GM23338 (cell line): ENCODE measurements around the gene GADD45A. TPM values are rescaled to one million over a fixed set of nuclear protein-coding genes. Genes with fewer than 3 reads are reported as not detected.

Source experiments
- ATAC-seq: fragments of 200-7000 bp; cut with Tn5 transposase; 3 replicates; pipeline ENCODE4 v1.9.1; 2020
- DNase-seq: peaks from one replicate; pipeline ENCODE4 v3.0.0-alpha.2; 2015; ENCODE audit warnings: low spot score
- H2AFZ ChIP-seq: fragments of 200-600 bp; sonication (generic); 2 replicates; pipeline ENCODE4 v1.8.0; 2016; ENCODE audit warnings: antibody characterized with exemption, mild to moderate bottlenecking, moderate library complexity
- H3F3A ChIP-seq: fragments of 200-600 bp; sonication (generic); replicated peaks from 2 replicates; pipeline ENCODE4 v1.8.0; 2017; ENCODE audit warnings: antibody characterized with exemption, mixed run types, low read depth
- H3K27ac ChIP-seq: fragments of 200-600 bp; sonication (generic); 2 replicates; pipeline ENCODE4 v1.6.1; 2016; ENCODE audit warnings: low read depth
- H3K27me3 ChIP-seq: fragments of 200-600 bp; sonication (generic); 2 replicates; pipeline ENCODE4 v1.8.0; 2016; ENCODE audit warnings: mild to moderate bottlenecking, mixed run types, moderate library complexity; ENCODE audit not compliant: insufficient read depth
- H3K36me3 ChIP-seq: fragments of 200-600 bp; sonication (generic); 2 replicates; pipeline ENCODE4 v1.8.0; 2016; ENCODE audit warnings: mild to moderate bottlenecking; ENCODE audit not compliant: insufficient read depth
- H3K4me1 ChIP-seq: fragments of 200-600 bp; sonication (generic); 2 replicates; pipeline ENCODE4 v1.8.0; 2016; ENCODE audit warnings: mild to moderate bottlenecking, moderate library complexity; ENCODE audit not compliant: insufficient read depth
- H3K4me2 ChIP-seq: fragments of 200-600 bp; sonication (generic); 2 replicates; pipeline ENCODE4 v1.7.1; 2017; ENCODE audit warnings: mixed run types
- H3K4me3 ChIP-seq: fragments of 200-600 bp; sonication (generic); 2 replicates; pipeline ENCODE4 v1.6.1; 2016; ENCODE audit warnings: mixed run types
- H3K79me2 ChIP-seq: fragments of 200-600 bp; sonication (generic); replicated peaks from 2 replicates; pipeline ENCODE4 v1.8.0; 2017; ENCODE audit warnings: mild to moderate bottlenecking; ENCODE audit not compliant: insufficient read depth
- H3K9me2 ChIP-seq: fragments of 200-600 bp; sonication (generic); 2 replicates; pipeline ENCODE4 v1.8.0; 2017; ENCODE audit not compliant: insufficient read depth
- H4K20me1 ChIP-seq: fragments of 200-600 bp; sonication (generic); replicated peaks from 2 replicates; pipeline ENCODE4 v1.8.0; 2017; ENCODE audit warnings: mild to moderate bottlenecking; ENCODE audit not compliant: insufficient read depth
- H3K27ac Mint-ChIP-seq: 2 replicates; pipeline ENCODE4 v1.8.0; 2020; ENCODE audit warnings: inconsistent platforms, mild to moderate bottlenecking, moderate library complexity, mixed read lengths
- H3K27me3 Mint-ChIP-seq: 3 replicates; pipeline ENCODE4 v1.8.0; 2022; ENCODE audit warnings: low read depth, mild to moderate bottlenecking, moderate library complexity, mixed read lengths, inconsistent platforms; ENCODE audit not compliant: insufficient read depth, poor library complexity
- H3K36me3 Mint-ChIP-seq: 3 replicates; pipeline ENCODE4 v1.8.0; 2021; ENCODE audit warnings: low read depth, mild to moderate bottlenecking, inconsistent platforms, moderate library complexity, mixed read lengths
- H3K4me1 Mint-ChIP-seq: 3 replicates; pipeline ENCODE4 v1.8.0; 2020; ENCODE audit warnings: mild to moderate bottlenecking, inconsistent platforms, mixed read lengths
- H3K4me3 Mint-ChIP-seq: 3 replicates; pipeline ENCODE4 v1.8.0; 2021; ENCODE audit warnings: moderate library complexity, mild to moderate bottlenecking, inconsistent platforms, mixed read lengths
- H3K9me3 Mint-ChIP-seq: 3 replicates; pipeline ENCODE4 v1.8.0; 2020; ENCODE audit warnings: moderate library complexity, mild to moderate bottlenecking, inconsistent platforms, mixed read lengths
- CTCF ChIP-seq, 2 experiments: fragments of 200-600 bp in 1 of 2; sonication (generic) in 1 of 2; conservative IDR thresholded peaks; 2 replicates each; pipeline versions ENCODE4 v1.5.1 to v1.6.1; 2016 to 2017; ENCODE audit warnings: antibody characterized with exemption in 2 of 2, low read depth in 2 of 2, mild to moderate bottlenecking in 2 of 2, moderate library complexity in 1 of 2
- ETS1 ChIP-seq: IDR thresholded peaks from 2 replicates; pipeline ENCODE4 v1.6.1; 2016; ENCODE audit warnings: antibody characterized with exemption
- EZH2phosphoT487 ChIP-seq: fragments of 200-600 bp; sonication (generic); IDR thresholded peaks from one replicate; pipeline ENCODE4 v1.8.1; 2018; ENCODE audit warnings: antibody characterized with exemption; ENCODE audit not compliant: unreplicated experiment
- JUNB ChIP-seq: IDR thresholded peaks from one replicate; pipeline ENCODE4 v1.6.1; 2016; ENCODE audit warnings: antibody characterized with exemption; ENCODE audit not compliant: unreplicated experiment
- POLR2AphosphoS5 ChIP-seq: IDR thresholded peaks from 2 replicates; pipeline ENCODE4 v1.6.1; 2016; ENCODE audit warnings: antibody characterized with exemption, low read depth
- REST ChIP-seq: IDR thresholded peaks from one replicate; pipeline ENCODE4 v1.6.1; 2018; ENCODE audit warnings: antibody characterized with exemption; ENCODE audit not compliant: unreplicated experiment
- STAT1 ChIP-seq: IDR thresholded peaks from one replicate; pipeline ENCODE4 v1.6.1; 2016; ENCODE audit warnings: antibody characterized with exemption; ENCODE audit not compliant: unreplicated experiment
- ZNF462 ChIP-seq: fragments of 250-450 bp; sonication (Bioruptor Pico); IDR thresholded peaks from 2 replicates; pipeline ENCODE4 v1.5.0; 2020; ENCODE audit warnings: mild to moderate bottlenecking, moderate library complexity
- polyA plus RNA-seq: library from polyadenylated mRNA; unstranded; fragments of >200 nt; fragmentation: Nextera tagmentation; extraction: Ambion mirVana; gene quantifications from 2 replicates; pipeline ENCODE4 v1.2.1, GENCODE V29; 2016
- total RNA-seq: library from RNA; depleted of rRNA; stranded (reverse); fragments of >200 nt; shearing (Covaris generic); gene quantifications from 2 replicates; pipeline ENCODE4 v1.2.3, GENCODE V29; 2014

The GADD45A gene
- total and polyA plus RNA-seq, 2 experiments from 2014 or later, result 25.9 to 39.5 TPM

- Mint-ChIP-seq H3K4me3 (no peak overlapping the region), H3K27ac (no peak overlapping the region), H3K27me3 (no peaks in the 10 kb centered on the region), H3K9me3 (no peaks in the 10 kb centered on the region), H3K36me3 (peaks cover 22% of the 10 kb centered on the region), H3K4me1 (peaks cover 14% of the 10 kb centered on the region; the same call in 2 of the 3 replicates)
- Histone ChIP-seq H3K27ac (no peak overlapping the region), H3K27me3 (no peaks in the 10 kb centered on the region), H3F3A (no peaks in the 10 kb centered on the region), H3K4me3 (no peak overlapping the region), H3K36me3 (peaks cover 7% of the 10 kb centered on the region), H4K20me1 (peaks cover 4% of the 10 kb centered on the region; the same call in 1 of the 2 replicates), H3K79me2 (peaks cover 11% of the 10 kb centered on the region), H3K4me1 (peaks cover 6% of the 10 kb centered on the region), H3K9me2 (no peaks in the 10 kb centered on the region), H2AFZ (no peak overlapping the region), H3K4me2 (no peak overlapping the region)
- no peak for ATAC-seq
- DNase-seq, result no peak
- TF ChIP-seq STAT1, result no peak
- no peak for TF ChIP-seq JUNB
- no peak for TF ChIP-seq ZNF462 (CRISPR knock-in tag)
- TF ChIP-seq ETS1, result no peak
- no peak for TF ChIP-seq CTCF (conservative IDR thresholded peaks at IDR 0.05; ENCODE audit: low read depth in 2 of 2)
- no peak for TF ChIP-seq POLR2AphosphoS5
- TF ChIP-seq EZH2phosphoT487, result no peak
- TF ChIP-seq REST, result no peak
Measured at GRCh38 chr1:67691712-67692111, 6.7 kb downstream of the GADD45A start.
